GM21529 (cell line): Measurements from ENCODE around the gene CENPF.
"Not testable (repeated sequence)": the region's sequence is repeated elsewhere in the genome, so short reads cannot be mapped to it uniquely, and the experiment has no call there.

Experiments used
- ATAC-seq: cut with Tn5 transposase; IDR thresholded peaks from one replicate; pipeline ENCODE4 v1.9.1; 2021; ENCODE audit not compliant: unreplicated experiment

The CENPF gene

GRCh38 chr1:214650664-214651063 lies 47.7 kb downstream of the CENPF start:
- ATAC-seq: no peak

- no peak for ATAC-seq
These were observed 54.3 kb downstream of the CENPF start for GRCh38 chr1:214657299-214657698.

DNA sequence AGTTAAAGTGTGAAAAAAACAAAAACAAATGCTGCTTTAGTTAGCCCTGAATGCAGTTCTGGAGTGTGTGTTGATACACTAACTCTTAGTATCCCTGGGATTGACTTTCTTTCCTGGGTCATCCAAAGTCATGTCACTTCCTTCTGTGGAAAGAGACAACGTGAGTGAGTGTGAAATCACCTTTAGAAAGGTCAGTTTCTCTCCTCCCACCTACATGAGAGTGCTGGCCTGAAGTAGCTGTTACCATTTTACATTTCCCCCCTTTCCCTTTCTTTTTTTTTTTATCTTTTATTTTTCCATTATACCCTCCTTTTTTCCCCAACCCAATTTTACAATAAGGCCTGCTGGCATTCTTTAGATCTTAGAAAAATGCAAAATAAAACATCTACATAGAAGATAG lies 55.2 kb downstream of the CENPF start:
- no peak for ATAC-seq

GRCh38 chr1:214658785-214659184 lies 55.8 kb downstream of the CENPF start:
- ATAC-seq: no peak

GRCh38 chr1:214660190-214660589 lies 57.2 kb downstream of the CENPF start:
- no peak for ATAC-seq

DNA sequence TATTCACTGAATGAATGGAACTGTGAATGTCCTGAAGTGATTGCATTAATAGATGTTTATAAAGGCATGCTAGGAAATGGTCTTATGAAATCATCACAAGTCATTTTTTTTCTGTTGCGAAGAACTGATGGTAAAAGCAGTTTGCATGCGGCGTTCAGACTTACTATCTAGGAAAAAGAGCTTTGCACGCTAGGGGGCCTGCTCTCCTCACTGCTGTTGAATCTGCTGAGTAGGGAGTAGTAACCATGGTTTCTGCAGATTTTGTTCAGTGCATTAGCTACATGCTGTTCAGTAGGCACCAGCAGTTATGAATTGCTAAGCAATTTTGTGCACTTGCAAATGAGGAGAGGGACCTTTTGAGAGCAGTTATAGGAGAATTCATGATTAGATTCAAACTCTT lies 57.9 kb downstream of the CENPF start:
- ATAC-seq: no peak

GRCh38 chr1:214662223-214662785 lies 59.3 kb downstream of the CENPF start:
- ATAC-seq: no peak

- no peak for ATAC-seq
These were observed 61.8 kb downstream of the CENPF start for GRCh38 chr1:214664651-214665433.

- no peak for ATAC-seq
These were observed 62.7 kb downstream of the CENPF start for GRCh38 chr1:214665606-214666110.

GRCh38 chr1:214666674-214667073 lies 63.7 kb downstream of the CENPF start:
- ATAC-seq: no peak

DNA sequence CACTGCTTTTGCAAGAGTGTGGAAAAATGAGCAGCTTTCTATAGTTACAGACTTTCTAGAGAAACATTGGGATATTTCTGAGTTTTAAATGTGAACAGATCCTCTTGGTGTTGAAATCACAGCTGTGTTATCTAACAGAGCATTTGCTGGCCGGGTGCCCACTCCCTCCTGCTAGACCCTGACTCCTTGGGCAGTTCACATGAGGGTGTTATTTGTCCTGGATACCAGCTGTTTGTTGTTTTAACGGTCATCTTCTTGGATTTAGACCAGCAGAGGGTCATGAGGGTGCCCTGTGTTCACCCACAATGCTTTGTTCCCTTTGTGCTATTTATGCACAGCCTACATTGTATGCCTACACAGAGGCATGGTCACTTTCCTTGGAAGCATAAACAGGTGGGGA lies 67.1 kb downstream of the CENPF start:
- no peak for ATAC-seq

DNA sequence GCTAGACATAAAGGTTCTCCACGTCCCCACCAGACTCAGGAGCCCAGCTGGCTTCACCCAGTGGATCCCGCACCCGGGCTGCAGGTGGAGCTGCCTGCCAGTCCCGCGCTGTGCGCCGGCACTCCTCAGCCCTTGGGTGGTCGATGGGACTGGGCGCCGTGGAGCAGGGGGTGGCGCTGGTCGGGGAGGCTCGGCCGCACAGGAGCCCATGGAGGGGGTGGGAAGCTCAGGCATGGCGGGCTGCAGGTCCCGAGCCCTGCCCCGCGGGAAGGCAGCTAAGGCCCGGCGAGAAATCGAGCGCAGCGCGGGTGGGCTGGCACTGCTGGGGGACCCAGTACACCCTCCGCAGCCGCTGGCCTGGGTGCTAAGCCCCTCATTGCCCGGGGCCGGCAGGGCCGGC lies 70.0 kb downstream of the CENPF start:
- not testable (repeated sequence) for ATAC-seq

DNA sequence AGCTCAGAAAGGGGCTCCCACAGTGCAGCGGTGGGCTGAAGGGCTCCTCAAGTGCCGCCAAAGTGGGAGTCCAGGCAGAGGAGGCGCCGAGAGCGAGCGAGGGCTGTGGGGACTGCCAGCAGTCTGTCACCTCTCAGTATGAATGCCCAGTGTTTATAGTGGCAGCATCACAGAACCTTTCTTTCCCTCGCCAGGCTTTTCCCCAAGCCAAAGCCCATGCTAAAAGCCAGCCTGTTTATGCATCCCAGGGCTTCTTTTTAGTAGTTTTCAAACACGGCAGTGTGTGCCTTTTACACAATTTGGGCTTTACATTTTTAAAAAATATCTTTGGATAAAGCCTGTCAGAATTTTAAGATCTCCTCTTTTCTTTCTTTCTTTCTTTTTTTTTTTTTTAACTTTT lies 70.6 kb downstream of the CENPF start:
- no peak for ATAC-seq

DNA sequence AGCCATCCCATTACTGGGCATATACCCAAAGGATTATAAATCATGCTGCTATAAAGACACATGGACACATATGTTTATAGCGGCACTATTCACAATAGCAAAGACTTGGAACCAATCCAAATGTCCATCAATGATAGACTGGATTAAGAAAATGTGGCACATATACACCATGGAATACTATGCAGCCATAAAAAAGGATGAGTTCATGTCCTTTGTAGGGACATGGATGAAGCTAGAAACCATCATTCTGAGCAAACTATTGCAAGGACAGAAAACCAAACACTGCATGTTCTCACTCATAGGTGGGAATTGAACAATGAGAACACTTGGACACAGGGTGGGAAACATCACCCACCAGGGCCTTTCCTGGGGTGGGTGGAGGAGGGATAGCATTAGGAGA lies 72.5 kb downstream of the CENPF start:
- not testable (repeated sequence) for ATAC-seq

GRCh38 chr1:214676747-214677146 lies 73.8 kb downstream of the CENPF start:
- no peak for ATAC-seq

GRCh38 chr1:214677945-214678344 lies 75.0 kb downstream of the CENPF start:
- ATAC-seq: no peak

- no peak for ATAC-seq
These were observed 75.4 kb downstream of the CENPF start for GRCh38 chr1:214678386-214678785.

DNA sequence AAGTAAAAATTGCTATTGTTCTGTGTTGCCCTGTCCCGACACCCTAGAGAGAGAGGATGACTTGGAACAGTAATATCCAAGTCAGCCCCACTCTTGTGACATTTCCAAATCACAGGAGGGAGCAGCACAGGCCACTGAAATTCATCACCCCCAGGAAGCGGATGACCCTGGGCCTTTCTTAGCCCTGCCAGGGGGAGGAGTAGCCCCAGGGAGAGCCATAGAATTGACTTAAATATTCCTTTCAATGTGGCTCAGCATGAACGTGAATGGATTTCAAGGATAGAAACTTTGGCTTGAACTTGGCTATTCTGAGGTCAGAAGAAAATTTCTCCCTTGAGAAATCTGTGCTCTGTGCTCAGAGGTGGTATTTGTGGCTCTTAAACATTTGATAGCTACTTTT lies 80.6 kb downstream of the CENPF start:
- no peak for ATAC-seq

GRCh38 chr1:214685906-214686305 lies 82.9 kb downstream of the CENPF start:
- no peak for ATAC-seq

DNA sequence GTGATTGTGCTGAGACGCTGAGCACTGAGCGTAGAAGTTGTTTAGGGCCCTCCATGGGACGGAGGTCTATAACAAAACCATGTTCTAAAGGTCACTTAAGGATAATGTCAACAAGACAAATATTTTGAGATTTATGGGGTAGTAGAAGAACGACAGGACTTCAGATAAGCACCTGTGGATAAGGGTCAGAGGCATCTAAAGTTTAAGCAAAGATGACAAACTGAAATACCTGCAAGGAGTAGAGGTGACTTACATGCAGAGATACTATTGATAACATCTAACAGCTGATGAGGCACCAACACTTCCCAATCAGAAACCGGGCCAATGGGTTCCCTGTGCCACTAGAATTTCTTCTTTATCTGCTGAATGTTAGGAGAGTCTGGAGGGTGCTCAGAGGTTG lies 83.5 kb downstream of the CENPF start:
- no peak for ATAC-seq

- ATAC-seq: no peak
These were observed 85.9 kb downstream of the CENPF start for GRCh38 chr1:214688891-214689290.

- ATAC-seq: no peak
These were observed 91.8 kb downstream of the CENPF start for GRCh38 chr1:214694769-214695168.

DNA sequence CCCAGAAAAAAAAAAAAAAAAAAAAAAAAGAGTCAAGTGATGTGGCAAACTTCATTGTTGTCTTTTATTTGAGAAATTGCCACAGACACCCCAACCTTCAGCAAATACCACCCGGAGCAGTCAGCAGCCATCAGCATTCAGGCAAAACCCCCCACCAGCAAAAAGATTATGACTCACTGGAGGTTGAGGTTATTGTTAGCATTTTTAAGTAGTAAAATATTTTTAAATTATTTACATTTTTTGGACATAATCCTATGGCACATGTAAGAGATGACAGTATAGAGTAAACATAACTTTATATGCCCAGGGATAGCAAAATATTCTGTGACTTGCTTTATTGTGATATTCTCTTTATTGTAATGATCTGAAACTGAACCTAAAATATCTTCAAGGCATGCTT lies 95.6 kb downstream of the CENPF start:
- ATAC-seq: no peak
